PFSK-1 (cell line): ENCODE measurements around the gene TM2D3.

ENCODE experiments used
- SIN3A ChIP-seq: IDR thresholded peaks from 2 replicates; pipeline ENCODE4 v1.6.1; 2012; ENCODE audit warnings: mild to moderate bottlenecking, low read length, moderate library complexity, borderline replicate concordance; ENCODE audit not compliant: insufficient read depth
- TAF1 ChIP-seq: IDR thresholded peaks from 2 replicates; pipeline ENCODE4 v1.6.1; 2012; ENCODE audit warnings: low read length, control low read depth, borderline replicate concordance; ENCODE audit not compliant: insufficient read depth
- TF ChIP-seq, protein P1 (sequence below), 2 experiments: IDR thresholded peaks; 2 replicates each; pipeline versions ENCODE4 v1.6.1 to v1.8.0; 2011 to 2012; ENCODE audit warnings: low read depth in 2 of 2, low read length in 2 of 2, control low read depth in 1 of 2, inconsistent platforms in 1 of 2, mild to moderate bottlenecking in 1 of 2, moderate library complexity in 1 of 2; ENCODE audit not compliant: insufficient read depth in 1 of 2

- TF ChIP-seq, protein P1, sequence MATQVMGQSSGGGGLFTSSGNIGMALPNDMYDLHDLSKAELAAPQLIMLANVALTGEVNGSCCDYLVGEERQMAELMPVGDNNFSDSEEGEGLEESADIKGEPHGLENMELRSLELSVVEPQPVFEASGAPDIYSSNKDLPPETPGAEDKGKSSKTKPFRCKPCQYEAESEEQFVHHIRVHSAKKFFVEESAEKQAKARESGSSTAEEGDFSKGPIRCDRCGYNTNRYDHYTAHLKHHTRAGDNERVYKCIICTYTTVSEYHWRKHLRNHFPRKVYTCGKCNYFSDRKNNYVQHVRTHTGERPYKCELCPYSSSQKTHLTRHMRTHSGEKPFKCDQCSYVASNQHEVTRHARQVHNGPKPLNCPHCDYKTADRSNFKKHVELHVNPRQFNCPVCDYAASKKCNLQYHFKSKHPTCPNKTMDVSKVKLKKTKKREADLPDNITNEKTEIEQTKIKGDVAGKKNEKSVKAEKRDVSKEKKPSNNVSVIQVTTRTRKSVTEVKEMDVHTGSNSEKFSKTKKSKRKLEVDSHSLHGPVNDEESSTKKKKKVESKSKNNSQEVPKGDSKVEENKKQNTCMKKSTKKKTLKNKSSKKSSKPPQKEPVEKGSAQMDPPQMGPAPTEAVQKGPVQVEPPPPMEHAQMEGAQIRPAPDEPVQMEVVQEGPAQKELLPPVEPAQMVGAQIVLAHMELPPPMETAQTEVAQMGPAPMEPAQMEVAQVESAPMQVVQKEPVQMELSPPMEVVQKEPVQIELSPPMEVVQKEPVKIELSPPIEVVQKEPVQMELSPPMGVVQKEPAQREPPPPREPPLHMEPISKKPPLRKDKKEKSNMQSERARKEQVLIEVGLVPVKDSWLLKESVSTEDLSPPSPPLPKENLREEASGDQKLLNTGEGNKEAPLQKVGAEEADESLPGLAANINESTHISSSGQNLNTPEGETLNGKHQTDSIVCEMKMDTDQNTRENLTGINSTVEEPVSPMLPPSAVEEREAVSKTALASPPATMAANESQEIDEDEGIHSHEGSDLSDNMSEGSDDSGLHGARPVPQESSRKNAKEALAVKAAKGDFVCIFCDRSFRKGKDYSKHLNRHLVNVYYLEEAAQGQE (IDR thresholded peaks at IDR 0.05; ENCODE audit: insufficient read depth in 1 of 2, low read depth in 2 of 2, low read length in 2 of 2), result no peak
- TF ChIP-seq TAF1 (no peak), SIN3A (no peak)
Measured at GRCh38 chr15:101619615-101619865, 32.6 kb downstream of the TM2D3 start.
